CD1c-positive myeloid dendritic cell (primary cell): ENCODE measurements around the gene TMEM218.
A peak's percentile ranks its signal among the peaks of the same experiment; 100 is the strongest.

ENCODE experiments used
- DNase-seq: peaks from one replicate; pipeline ENCODE4 v3.0.0-alpha.2; 2016; ENCODE audit errors: extremely low spot score

The TMEM218 gene

GRCh38 chr11:125075900-125076317, 35.5 kb downstream of the TMEM218 start:
- DNase-seq, result no peak

GRCh38 chr11:125075242-125075625, 36.2 kb downstream of the TMEM218 start:
- DNase-seq, result no peak

GRCh38 chr11:125074511-125075241, 36.8 kb downstream of the TMEM218 start:
- DNase-seq, result no peak

GRCh38 chr11:125073616-125074483, 37.6 kb downstream of the TMEM218 start:
- no peak for DNase-seq

GRCh38 chr11:125072961-125073590, 38.4 kb downstream of the TMEM218 start:
- DNase-seq, result no peak

- peak; percentile 88 for DNase-seq
These were observed 39.0 kb downstream of the TMEM218 start for GRCh38 chr11:125072218-125072960.

- DNase-seq, result no peak
These were observed 39.6 kb downstream of the TMEM218 start for GRCh38 chr11:125071846-125072217.

- peak; percentile 64 for DNase-seq
These were observed 40.0 kb downstream of the TMEM218 start for GRCh38 chr11:125071435-125071834.

- DNase-seq, result peak; percentile 93
These were observed 40.6 kb downstream of the TMEM218 start for GRCh38 chr11:125070699-125071254.

- peak; percentile 55 for DNase-seq
These were observed 41.6 kb downstream of the TMEM218 start for GRCh38 chr11:125069796-125070195.

GRCh38 chr11:125069008-125069407, 42.4 kb downstream of the TMEM218 start:
- DNase-seq, result peak; percentile 29

GRCh38 chr11:125068368-125068767, 43.1 kb downstream of the TMEM218 start:
- DNase-seq, result peak; percentile 35

- no peak for DNase-seq
These were observed 47.4 kb downstream of the TMEM218 start for GRCh38 chr11:125064070-125064469.

GRCh38 chr11:125063429-125064043, 47.9 kb downstream of the TMEM218 start:
- DNase-seq, result peak; percentile 53

- peak; percentile 95 for DNase-seq
These were observed 48.4 kb downstream of the TMEM218 start, which contains the start of gene SLC37A2 for GRCh38 chr11:125062931-125063428. TSS of gene SLC37A2 (plus strand) at chr11:125063305. CDS start at chr11:125063368, 63 bp downstream.

GRCh38 chr11:125062218-125062930, 49.1 kb downstream of the TMEM218 start:
- no peak for DNase-seq

- DNase-seq, result no peak
These were observed 50.1 kb downstream of the TMEM218 start for GRCh38 chr11:125061281-125061680.

GRCh38 chr11:125057693-125058016, 53.8 kb downstream of the TMEM218 start:
- DNase-seq, result no peak

- no peak for DNase-seq
These were observed 54.3 kb downstream of the TMEM218 start for GRCh38 chr11:125056931-125057692.
